ENCODE results near the gene KRTAP2-3.

Gene KRTAP2-3

GRCh38 chr17:41026715-41027471 lies 33.0 kb downstream of the KRTAP2-3 start, which contains the start of gene KRTAP1-5:
TSS of gene KRTAP1-5 (minus strand) at chr17:41027208. CDS start at chr17:41027155, 53 bp downstream.
- DNase-seq = no peak

DNA sequence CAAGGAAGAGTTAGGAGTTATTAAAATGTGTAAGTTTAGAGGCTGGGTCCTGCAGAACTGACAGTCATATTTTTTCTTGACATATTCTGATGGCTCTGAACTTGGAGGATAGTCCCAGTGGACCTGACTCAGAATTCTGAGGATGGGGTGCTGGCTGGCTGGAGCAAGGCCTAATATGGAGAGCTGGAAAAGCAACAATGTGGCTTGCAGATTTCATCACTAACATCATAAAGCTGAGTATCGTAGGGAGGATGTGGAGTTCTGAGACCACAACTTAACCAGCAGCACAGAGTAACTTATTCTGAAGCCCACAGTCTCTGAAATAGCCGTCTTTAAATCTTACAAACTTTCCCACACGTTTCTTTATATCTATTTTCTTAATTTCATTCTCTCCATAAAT lies 35.2 kb downstream of the KRTAP2-3 start:
- DNase-seq = no peak

DNA sequence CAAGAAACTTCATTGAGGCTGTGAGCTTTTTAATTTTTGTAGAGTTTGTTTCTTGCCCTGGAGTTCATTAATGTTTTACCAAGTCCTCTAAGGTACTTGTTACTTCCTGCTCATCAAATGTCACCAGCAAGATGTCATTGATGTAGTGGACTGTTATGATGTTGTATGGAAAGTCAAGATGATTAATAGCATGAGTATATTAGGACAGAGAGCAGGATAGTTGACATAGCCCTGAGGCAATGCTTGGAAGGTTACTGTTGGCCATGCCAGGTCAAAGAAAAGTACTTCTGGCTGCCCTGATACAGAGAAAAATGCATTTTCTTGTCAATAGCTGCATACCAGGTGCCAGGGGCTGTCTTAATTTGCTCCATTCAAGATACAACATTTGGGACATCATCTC lies 39.6 kb downstream of the KRTAP2-3 start:
- no peak for DNase-seq

DNA sequence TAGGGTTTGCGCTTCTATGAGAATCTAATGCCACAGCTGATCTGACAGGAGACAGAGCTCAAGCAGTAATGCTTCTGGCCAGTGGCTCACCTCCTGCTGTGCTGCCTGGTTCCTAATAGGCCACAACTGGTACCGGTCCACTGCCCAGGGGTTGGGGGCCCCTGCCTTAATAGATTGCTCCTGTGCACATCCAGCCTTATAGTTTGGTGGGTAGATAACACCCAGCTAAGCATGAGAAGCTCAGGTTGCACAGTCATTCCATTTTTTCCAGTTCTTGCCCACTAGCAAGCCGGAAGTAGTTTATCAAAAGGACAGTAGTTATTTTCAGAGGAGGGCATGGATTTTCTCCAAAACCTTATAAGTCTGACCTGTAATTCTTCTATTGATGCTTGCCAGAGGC lies 40.5 kb downstream of the KRTAP2-3 start:
- DNase-seq = no peak

DNA sequence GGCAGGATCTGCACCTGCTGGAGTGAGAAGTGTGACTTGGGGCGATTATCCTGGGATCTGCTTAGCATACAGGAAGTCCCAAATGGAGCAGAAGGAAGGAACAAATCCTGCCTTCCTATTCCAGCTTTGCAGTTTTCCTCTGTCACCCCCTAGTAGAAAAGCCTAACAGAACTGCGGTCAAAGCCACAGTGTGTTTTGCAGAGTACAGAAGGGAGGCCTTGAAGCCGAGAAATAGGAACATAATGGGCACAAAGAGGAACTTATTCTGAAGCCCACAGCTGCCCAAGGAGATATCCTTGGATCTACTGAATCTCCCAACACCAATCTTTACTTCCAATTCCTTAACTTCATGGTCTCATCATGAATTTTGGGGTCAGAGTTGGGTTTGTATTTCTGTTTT lies 41.4 kb downstream of the KRTAP2-3 start:
- DNase-seq = no peak

GRCh38 chr17:41016578-41017215 lies 43.2 kb downstream of the KRTAP2-3 start:
- DNase-seq = no peak

DNA sequence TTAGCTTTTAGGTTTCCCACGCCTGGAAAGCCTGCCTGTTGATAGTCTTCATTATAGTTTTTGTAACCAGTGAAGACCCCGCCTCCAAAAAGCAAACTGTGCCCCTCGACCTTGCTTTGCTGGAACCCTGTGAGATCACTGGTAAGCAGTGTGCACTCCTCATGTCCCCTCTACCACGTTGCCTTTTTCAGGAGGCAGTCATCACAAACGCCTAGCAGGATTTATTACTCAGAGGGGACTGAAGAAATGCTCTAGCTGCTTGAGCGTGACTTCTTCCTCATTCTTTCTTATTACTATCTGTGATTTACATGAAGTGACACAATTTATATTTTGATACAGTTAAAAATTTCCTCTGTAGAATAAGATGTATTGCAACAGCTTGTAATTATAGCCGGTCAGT lies 44.5 kb downstream of the KRTAP2-3 start:
- DNase-seq = no peak

DNA sequence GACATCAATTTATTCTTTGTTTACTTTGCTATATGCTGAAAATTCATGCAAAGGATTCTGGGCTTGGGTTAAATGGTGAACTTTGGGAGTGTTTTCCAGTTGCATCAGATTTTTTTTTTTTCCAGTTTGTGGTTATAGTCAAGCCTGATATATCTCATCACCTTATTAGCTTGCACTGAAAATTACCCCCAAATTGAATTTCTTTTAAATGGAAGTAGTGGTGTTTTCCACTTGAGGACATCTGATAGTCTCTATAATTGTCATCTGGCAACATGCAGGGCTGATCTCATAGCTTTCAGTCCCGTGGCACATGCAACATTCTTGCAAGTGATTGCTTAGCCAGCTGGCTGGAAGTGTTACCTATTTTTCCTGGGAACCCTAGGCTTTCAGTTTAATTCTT lies 46.3 kb downstream of the KRTAP2-3 start:
- no peak for DNase-seq

DNA sequence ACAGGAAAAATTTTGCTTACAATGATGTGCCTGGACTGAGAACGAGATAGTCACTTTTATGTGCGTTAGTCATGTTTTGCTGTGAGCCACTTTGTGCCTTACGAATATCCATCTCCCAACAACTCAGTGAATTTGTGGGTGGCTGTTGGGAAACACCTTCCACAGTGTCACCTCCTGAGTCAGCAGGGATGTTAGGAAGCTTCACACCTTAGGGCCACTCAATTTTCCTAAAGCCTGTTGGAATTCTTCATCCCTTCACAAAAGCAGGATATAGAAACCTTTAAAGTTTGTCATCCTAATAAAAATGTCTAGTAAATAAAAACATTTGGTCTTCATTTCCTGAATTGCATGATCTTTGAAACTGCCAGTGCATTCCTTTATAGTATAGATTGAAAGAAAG lies 46.7 kb downstream of the KRTAP2-3 start:
- DNase-seq = no peak

- DNase-seq = no peak
Measured at GRCh38 chr17:41012326-41013120, 47.4 kb downstream of the KRTAP2-3 start.

DNA sequence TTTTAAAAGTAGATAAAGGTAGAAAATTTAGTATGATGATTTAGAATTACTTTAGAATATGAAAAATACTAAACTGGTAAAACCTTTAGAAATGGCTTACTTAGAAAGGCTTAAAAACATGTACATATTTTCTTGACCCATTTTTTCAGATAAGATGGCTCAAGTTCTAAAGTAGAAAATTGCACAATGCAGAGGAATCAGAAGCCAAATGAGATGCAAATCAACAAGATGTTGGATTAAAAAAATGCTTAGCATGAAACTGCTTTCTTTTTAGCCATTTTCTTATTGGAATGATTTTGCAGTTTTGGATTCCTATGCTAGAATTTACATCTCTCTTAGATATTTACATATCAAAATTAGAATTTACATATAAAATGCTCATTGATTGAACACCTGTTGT lies 49.5 kb downstream of the KRTAP2-3 start:
- no peak for DNase-seq

- DNase-seq = no peak
Measured at GRCh38 chr17:41009936-41010335, 50.0 kb downstream of the KRTAP2-3 start.

DNA sequence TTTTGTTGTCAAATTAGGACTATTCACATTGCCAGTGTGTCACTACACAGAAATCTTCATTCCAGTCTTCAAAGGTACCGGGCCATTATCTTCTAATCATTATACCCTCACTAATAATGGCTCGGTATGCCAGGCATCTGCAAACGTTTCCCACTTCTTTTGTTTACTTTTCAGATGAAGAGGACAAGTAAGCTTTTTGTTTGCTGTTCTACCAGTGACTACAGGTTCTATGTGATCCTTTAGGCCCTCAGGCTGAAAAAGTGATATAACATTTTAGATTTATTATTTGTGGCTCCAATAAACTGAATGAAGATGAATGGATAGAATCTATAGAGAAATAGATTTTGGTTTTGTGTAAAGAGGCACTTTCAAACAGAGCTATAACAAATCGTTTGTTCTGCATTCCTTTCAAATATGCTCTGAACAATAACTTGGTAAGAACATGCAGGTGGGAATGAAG lies 50.6 kb downstream of the KRTAP2-3 start:
- DNase-seq = no peak
